Left ventricle myocardium inferior (tissue), 1 donor: ENCODE data around the gene GNAQ. TPM values are rescaled to one million over a fixed set of nuclear protein-coding genes. Genes with fewer than 3 reads are reported as not detected.

ENCODE experiments used
- DNase-seq: peaks from one replicate; pipeline ENCODE4 v3.0.0-alpha.2; 2020
- H3K27ac ChIP-seq: fragments of 200-600 bp; replicated peaks from 2 replicates; pipeline ENCODE4 v1.8.0; 2021
- H3K27me3 ChIP-seq: fragments of 200-600 bp; 2 replicates; pipeline ENCODE4 v1.8.0; 2021; ENCODE audit warnings: low read depth
- H3K36me3 ChIP-seq: fragments of 200-600 bp; 2 replicates; pipeline ENCODE4 v1.8.0; 2021
- H3K4me1 ChIP-seq: fragments of 200-600 bp; 2 replicates; pipeline ENCODE4 v1.8.0; 2021
- H3K4me3 ChIP-seq: fragments of 200-600 bp; 2 replicates; pipeline ENCODE4 v1.8.0; 2021; ENCODE audit warnings: mild to moderate bottlenecking, moderate library complexity
- H3K9me3 ChIP-seq: fragments of 200-600 bp; replicated peaks from 2 replicates; pipeline ENCODE4 v1.8.0; 2021
- CTCF ChIP-seq: fragments of 200-600 bp; IDR thresholded peaks from 2 replicates; pipeline ENCODE4 v1.8.0; 2021; ENCODE audit warnings: antibody characterized with exemption, mild to moderate bottlenecking, borderline replicate concordance
- intact Hi-C: fragments of 100-400 bp; cut with micrococcal nuclease; formaldehyde crosslinking; loops from one replicate; pipeline ENCODE4 v1.11.0; 2022
- total RNA-seq: library from RNA; stranded (reverse); fragmentation: NEBNext Ultra II Directional; extraction: Animal tissue kit (Norgen Biotek cat#: 25700); gene quantifications from one replicate; pipeline ENCODE4 v1.2.1, GENCODE V29; 2021
- donor health status: DM: no; HTN: yes; CAD: no; lungs with severe emphysema.

The GNAQ gene
- total RNA-seq, 1 donor from 2014 or later: 15.2 TPM

DNA sequence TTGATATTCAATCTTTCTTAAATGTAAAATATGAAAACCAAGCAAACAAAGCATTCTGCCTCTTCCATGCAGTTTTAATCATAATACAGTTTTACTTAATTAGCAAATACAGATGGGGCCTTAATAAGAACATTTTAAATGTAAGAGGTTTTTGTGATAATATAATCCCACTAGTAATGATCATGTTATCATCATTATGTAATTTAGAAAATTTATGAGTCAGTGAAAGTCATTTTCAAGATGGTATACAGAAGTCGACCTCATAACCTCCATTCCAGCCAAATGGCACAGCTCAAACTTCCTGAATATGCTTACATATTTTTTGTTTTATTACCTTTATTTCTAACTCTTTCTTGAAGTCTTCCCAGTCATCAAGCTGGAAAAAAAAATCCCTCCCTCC, 281.3 kb downstream of the GNAQ start:
- Histone ChIP-seq H3K4me3 (no peak overlapping the region), H3K4me1 (peaks cover 25% of the 10 kb centered on the region), H3K27ac (no peak overlapping the region), H3K27me3 (no peaks in the 10 kb centered on the region), H3K9me3 (no peaks in the 10 kb centered on the region), H3K36me3 (no peaks in the 10 kb centered on the region)
- intact Hi-C loops: loop anchor here (5.0 kb wide), 1 partner anchor 293 kb away; no protein-coding TSS in a partner anchor
- DNase-seq: no peak
- TF ChIP-seq CTCF: no peak

DNA sequence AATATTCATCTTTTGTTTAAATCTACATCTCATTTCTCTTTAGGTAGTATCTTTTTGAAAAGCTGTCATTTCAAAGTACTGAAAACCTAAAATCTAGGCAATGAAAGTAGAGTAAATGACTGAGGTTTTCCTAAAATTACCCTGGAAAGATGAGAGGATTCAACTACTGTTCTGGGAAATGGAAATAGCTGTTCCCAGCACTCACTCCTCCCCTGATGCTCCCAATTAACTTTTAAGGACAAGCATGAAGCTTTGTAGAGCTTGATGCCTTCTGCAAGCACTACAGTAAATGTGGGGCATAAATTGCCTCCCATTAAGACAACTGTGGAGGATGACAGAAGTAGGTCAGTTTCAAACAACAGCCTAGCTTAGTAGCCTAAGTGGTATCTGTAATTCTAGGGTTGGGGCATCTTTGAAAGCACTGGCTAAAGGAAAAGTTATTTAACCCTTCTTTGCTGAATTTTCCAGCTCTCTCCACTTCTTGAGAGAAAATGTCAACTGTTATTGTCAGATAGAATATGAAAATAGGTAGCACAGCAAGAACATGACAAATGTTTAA, 283.3 kb downstream of the GNAQ start:
- TF ChIP-seq CTCF: no peak
- Histone ChIP-seq H3K9me3 (no peaks in the 10 kb centered on the region), H3K27ac (no peak overlapping the region), H3K36me3 (no peaks in the 10 kb centered on the region), H3K27me3 (no peaks in the 10 kb centered on the region), H3K4me1 (peaks cover 37% of the 10 kb centered on the region), H3K4me3 (no peak overlapping the region)
- no peak for DNase-seq
- intact Hi-C loops: no loop called here

DNA sequence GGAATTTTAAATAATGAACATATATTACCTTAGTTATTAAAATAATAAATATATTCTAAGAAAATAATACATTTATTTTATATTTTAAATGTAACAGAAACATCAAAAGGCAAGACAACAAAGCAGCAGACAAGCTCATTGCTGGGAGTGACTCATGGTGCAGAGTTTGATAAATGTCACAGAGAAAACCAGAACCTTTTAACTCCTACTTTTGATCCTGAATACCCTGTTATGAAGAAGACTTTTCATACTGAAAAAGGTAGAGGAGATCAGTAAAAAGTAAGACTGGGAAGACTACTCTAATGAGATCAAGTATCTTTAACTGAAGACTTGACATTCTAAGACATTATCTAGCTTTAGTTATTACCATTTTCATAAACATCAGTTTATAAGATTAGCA, 284.4 kb downstream of the GNAQ start:
- Histone ChIP-seq H3K4me3 (no peak overlapping the region), H3K36me3 (no peaks in the 10 kb centered on the region), H3K9me3 (no peaks in the 10 kb centered on the region), H3K27ac (no peak overlapping the region), H3K4me1 (peaks cover 32% of the 10 kb centered on the region), H3K27me3 (no peaks in the 10 kb centered on the region)
- no peak for TF ChIP-seq CTCF
- intact Hi-C loops: no loop called here
- DNase-seq: no peak

- H3K27ac ChIP-seq: no peak overlapping the region
- intact Hi-C loops: no loop called here
- H3K36me3 ChIP-seq: no peaks in the 10 kb centered on the region
- no peak for TF ChIP-seq CTCF
- no peak overlapping the region for H3K4me3 ChIP-seq
- H3K4me1 ChIP-seq: peaks cover 20% of the 10 kb centered on the region
- H3K27me3 ChIP-seq: no peaks in the 10 kb centered on the region
- DNase-seq: no peak
- no peaks in the 10 kb centered on the region for H3K9me3 ChIP-seq
Measured at GRCh38 chr9:77744841-77745430, 286.7 kb downstream of the GNAQ start.

GRCh38 chr9:77743386-77743785, 288.2 kb downstream of the GNAQ start:
- no peaks in the 10 kb centered on the region for H3K36me3 ChIP-seq
- DNase-seq: no peak
- H3K4me1 ChIP-seq: peaks cover 20% of the 10 kb centered on the region
- H3K27me3 ChIP-seq: no peaks in the 10 kb centered on the region
- no peak overlapping the region for H3K4me3 ChIP-seq
- H3K27ac ChIP-seq: no peak overlapping the region
- intact Hi-C loops: no loop called here
- no peaks in the 10 kb centered on the region for H3K9me3 ChIP-seq
- no peak for TF ChIP-seq CTCF
